ENCODE results near the gene TAP2. TPM values are rescaled to one million over a fixed set of nuclear protein-coding genes. Genes with fewer than 3 reads are reported as not detected.

Gene TAP2
- 4.5 and 10.4 TPM in 2 replicates for total RNA-seq

GRCh38 chr6:32838114-32838958 is at the start of gene TAP2:
Gene TAP2 (minus strand): TSS chr6:32838739. CDS start chr6:32838233, 506 bp downstream.

GRCh38 chr6:32853541-32854375 is 15.2 kb upstream of the TAP2 start, which contains the start of the genes PSMB9 and TAP1:
Gene PSMB9 (plus strand): TSS chr6:32854192. CDS start chr6:32854230, 38 bp downstream.
Gene TAP1 (minus strand): TSS chr6:32853704. CDS start chr6:32853636, 68 bp downstream.

GRCh38 chr6:32843979-32844838 is 5.7 kb upstream of the TAP2 start, which contains the start of gene PSMB8:
Gene PSMB8 (minus strand): TSS chr6:32844047. CDS start chr6:32843996, 51 bp downstream.

GRCh38 chr6:32816746-32817204 is 21.8 kb downstream of the TAP2 start, which contains the start of gene HLA-DOB:
Gene HLA-DOB (minus strand): TSS chr6:32817002. CDS start chr6:32816951, 51 bp downstream.

Other genes with a start within 250 kb of the TAP2 start
- not detected in 2 replicates for gene HLA-DRB1, start 248.9 kb downstream of the TAP2 start, total RNA-seq
- gene HLA-DQA1, start 201.3 kb downstream of the TAP2 start, total RNA-seq = not detected in 2 replicates
- not detected in 2 replicates for gene HLA-DQB1, start 172.1 kb downstream of the TAP2 start, total RNA-seq
- gene HLA-DQA2, start 97.3 kb downstream of the TAP2 start, total RNA-seq = not detected in 2 replicates
- not detected in 2 replicates for gene HLA-DQB2, start 75.2 kb downstream of the TAP2 start, total RNA-seq
- 0.36 TPM in 1 of 2 replicates, not detected in the other for gene HLA-DOB, start 21.7 kb downstream of the TAP2 start, total RNA-seq
- gene PSMB8, start 5.3 kb upstream of the TAP2 start, total RNA-seq = 28.3 and 40.8 TPM in 2 replicates
- gene TAP1, start 15.0 kb upstream of the TAP2 start, total RNA-seq = 12.8 and 28.0 TPM in 2 replicates
- gene PSMB9, start 15.5 kb upstream of the TAP2 start, total RNA-seq = 7.9 and 12.5 TPM in 2 replicates
- gene HLA-DMB, start 102.3 kb upstream of the TAP2 start, total RNA-seq = not detected in 2 replicates
- 4.5 and 4.9 TPM in 2 replicates for gene HLA-DMA, start 114.4 kb upstream of the TAP2 start, total RNA-seq
- 93.7 and 100 TPM in 2 replicates for gene BRD2, start 129.9 kb upstream of the TAP2 start, total RNA-seq
- gene HLA-DOA, start 170.9 kb upstream of the TAP2 start, total RNA-seq = not detected in 2 replicates
- 1.4 and 1.6 TPM in 2 replicates for gene HLA-DPA1, start 234.9 kb upstream of the TAP2 start, total RNA-seq
- gene HLA-DPB1, start 237.3 kb upstream of the TAP2 start, total RNA-seq = 12.1 and 27.1 TPM in 2 replicates

Data from cardiac atrium fibroblast (primary cell).